ENCODE data around the gene SAMD4A. TPM values are rescaled to one million over a fixed set of nuclear protein-coding genes. Genes with fewer than 3 reads are reported as not detected.

The SAMD4A gene
- total RNA-seq, 1 experiment from 2014 or later = 9.5 TPM

- DNase-seq (ENCODE audit: low spot score) = no peak
Observed at GRCh38 chr14:54703082-54703481, 136.2 kb downstream of the SAMD4A start.

- DNase-seq (ENCODE audit: low spot score) = no peak
Observed at GRCh38 chr14:54703724-54704123, 136.8 kb downstream of the SAMD4A start.

- no peak for DNase-seq (ENCODE audit: low spot score)
Observed at GRCh38 chr14:54704768-54705167, 137.8 kb downstream of the SAMD4A start.

- no peak for DNase-seq (ENCODE audit: low spot score)
Observed at GRCh38 chr14:54706769-54707168, 139.8 kb downstream of the SAMD4A start.

DNA sequence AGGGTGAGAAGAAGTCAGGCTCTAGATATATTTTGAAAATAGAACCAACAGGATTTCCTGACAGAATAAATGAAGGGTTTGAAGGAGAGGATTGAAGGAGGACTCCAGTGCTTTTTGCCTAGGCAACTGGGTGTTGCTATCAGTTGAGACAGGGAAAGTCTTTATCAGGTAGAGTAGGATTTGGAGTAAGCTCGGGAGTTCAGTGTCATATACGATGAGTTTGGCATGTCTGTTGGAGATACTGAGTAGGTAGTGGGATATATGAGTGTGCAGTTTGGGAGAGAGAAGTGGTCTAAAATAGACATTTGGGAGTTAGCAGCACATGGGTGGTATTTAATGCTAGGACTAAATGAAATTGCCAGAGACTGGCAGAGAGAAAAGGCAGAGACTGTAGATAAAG, 141.2 kb downstream of the SAMD4A start:
- DNase-seq (ENCODE audit: low spot score) = no peak

GRCh38 chr14:54708982-54709381, 142.1 kb downstream of the SAMD4A start:
- no peak for DNase-seq (ENCODE audit: low spot score)

DNA sequence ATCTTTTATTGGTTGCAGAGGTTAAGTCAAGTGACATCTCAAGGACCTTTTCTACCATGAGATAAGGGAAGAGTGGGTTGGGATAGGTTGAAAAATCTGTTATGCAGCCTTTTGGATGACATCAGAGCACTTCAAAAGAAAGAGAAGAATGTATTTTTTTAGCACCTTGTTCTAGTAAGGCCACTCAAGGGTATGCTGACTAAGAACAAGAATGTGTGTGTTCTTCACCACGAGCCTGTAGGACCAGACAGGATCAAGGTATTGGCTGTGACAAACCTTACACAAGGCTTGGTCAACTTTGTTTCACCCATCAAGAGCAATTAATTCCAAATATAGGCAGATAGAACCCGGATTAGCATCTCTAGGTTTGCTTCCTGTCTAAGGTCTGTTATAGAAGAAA, 142.5 kb downstream of the SAMD4A start:
- DNase-seq (ENCODE audit: low spot score) = no peak

GRCh38 chr14:54709867-54710266, 142.9 kb downstream of the SAMD4A start:
- DNase-seq (ENCODE audit: low spot score) = no peak

DNA sequence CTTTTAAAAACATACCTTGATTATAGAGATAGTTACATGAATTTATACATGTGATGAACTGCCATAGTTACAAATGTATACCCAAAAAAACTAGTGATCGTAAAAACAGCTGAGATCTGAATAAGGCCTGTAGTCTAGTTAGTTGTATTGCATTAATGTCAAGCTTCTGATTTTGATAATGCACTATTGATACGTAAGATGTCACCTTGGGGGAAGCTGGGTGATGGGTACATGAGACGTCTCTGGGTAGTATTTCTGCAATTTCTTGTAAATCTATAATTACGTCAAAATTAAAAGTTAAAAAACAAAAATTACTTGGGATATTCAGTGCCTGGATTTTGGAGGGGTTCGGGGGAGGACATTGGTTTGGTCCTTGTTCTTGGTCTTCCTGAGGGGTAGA, 144.4 kb downstream of the SAMD4A start:
- no peak for DNase-seq (ENCODE audit: low spot score)

GRCh38 chr14:54711812-54712464, 145.0 kb downstream of the SAMD4A start:
- no peak for DNase-seq (ENCODE audit: low spot score)

- no peak for DNase-seq (ENCODE audit: low spot score)
Observed at GRCh38 chr14:54712465-54713200, 145.7 kb downstream of the SAMD4A start.

- DNase-seq (ENCODE audit: low spot score) = no peak
Observed at GRCh38 chr14:54713379-54713778, 146.5 kb downstream of the SAMD4A start.

- DNase-seq (ENCODE audit: low spot score) = no peak
Observed at GRCh38 chr14:54715239-54715638, 148.3 kb downstream of the SAMD4A start.

GRCh38 chr14:54715811-54716210, 148.9 kb downstream of the SAMD4A start:
- DNase-seq (ENCODE audit: low spot score) = no peak

DNA sequence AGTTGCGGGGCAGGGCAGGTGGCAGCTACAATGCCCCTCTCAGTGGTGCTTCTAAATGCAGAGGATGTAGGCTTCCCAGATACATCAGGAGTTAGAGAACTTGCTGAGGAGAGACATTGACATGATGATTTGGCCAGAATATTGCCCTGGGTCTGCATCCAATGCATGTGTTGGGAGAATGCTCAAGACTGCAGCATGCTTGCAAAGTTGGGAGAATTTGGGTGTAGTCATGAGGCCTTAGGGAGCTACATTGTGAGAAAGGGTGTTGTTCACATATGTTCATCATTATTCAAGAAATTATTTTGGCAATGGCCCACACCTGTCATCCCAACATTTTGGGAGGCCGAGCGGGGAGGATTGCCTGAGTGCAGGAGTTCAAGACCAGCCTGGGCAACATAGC, 149.9 kb downstream of the SAMD4A start:
- DNase-seq (ENCODE audit: low spot score) = no peak

- no peak for DNase-seq (ENCODE audit: low spot score)
Observed at GRCh38 chr14:54718046-54718445, 151.1 kb downstream of the SAMD4A start.

- no peak for DNase-seq (ENCODE audit: low spot score)
Observed at GRCh38 chr14:54719406-54719805, 152.5 kb downstream of the SAMD4A start.

GRCh38 chr14:54722791-54723432, 156.0 kb downstream of the SAMD4A start:
- no peak for DNase-seq (ENCODE audit: low spot score)

- no peak for DNase-seq (ENCODE audit: low spot score)
Observed at GRCh38 chr14:54724123-54724522, 157.2 kb downstream of the SAMD4A start.

- no peak for DNase-seq (ENCODE audit: low spot score)
Observed at GRCh38 chr14:54724676-54725325, 157.9 kb downstream of the SAMD4A start.

- DNase-seq (ENCODE audit: low spot score) = no peak
Observed at GRCh38 chr14:54725998-54726397, 159.1 kb downstream of the SAMD4A start.

DNA sequence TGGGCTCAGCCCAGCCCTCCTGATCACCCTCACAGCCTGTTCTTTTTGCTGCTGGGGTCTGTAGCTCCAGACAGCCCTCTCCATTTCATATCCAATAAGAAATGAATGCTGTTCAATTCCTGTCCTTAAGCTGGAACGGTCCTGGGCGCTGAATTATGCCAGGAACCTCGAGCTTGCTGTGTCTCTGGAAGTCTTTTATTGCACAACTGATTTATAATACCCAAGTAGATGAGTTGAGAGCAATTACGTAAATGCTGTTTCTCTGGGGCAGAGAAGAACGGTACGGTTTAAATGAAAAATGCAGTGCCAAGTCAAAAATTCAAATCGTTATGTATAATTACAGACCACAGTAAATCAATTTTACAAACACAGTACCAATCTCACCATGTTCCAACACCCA, 161.0 kb downstream of the SAMD4A start:
- no peak for DNase-seq (ENCODE audit: low spot score)
